ENCODE data around the gene ZNF616. TPM values are rescaled to one million over a fixed set of nuclear protein-coding genes. Genes with fewer than 3 reads are reported as not detected.
A peak's percentile ranks its signal among the peaks of the same experiment; 100 is the strongest.

ZNF616 gene
- total and polyA plus RNA-seq, 2 of the 8 experiments (the other 6 are each of a cell fraction or from before 2014, with no cell fraction given), result 5.7 to 40.5 TPM

DNA sequence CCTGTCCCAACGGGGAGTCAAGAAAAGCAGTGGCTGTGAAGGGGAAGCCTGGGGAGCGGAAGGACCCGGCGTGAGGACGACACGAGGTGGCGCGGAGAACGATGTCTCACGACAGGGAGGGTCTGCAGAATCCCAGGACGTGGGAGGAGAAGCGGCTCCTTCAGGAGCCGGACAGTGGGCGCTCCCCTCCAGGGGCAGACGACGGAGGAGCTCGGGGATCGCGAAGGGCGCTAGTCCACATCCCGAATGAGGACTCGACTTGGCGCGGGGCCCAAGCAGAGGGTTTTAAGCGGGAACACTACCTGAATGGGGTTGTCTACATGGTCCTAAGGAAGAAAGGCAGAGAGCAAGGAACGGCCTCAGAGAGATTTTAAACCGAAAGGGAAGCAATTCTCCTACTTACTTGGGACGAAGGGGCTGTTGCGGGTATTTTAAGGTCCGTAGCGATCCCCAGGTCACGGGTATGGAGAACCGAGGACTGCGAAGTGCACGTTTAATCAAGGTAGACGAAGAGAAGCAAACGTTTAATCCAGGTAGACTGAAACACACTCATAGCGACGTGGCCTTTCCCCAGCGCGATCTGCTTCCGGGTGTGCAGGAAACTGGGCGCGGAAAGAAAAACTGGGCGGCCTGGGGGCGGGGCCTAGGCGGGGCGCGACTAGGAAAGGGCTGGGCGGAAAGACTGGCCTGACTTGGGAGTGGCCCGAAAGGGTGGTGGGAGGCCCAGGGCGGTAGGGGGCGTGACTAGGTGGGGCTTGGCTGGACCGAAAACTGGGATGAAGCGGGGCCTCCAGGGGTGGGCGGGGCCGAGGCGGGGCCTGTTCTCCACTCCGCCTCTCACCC lies 44.3 kb downstream of the ZNF616 start, which contains the start of gene ZNF841:
ZNF841 (minus strand) TSS at position 594 of the 843 bp plus-strand sequence. CDS start 10,964 bp downstream, outside the sequence.
- ChIA-PET CTCF (ENCODE audit: partially characterized antibody) (no interaction called here), POLR2A (ENCODE audit: partially characterized antibody) (interaction anchor here (1.3 kb wide), 1 partner anchor 11 kb away, joined by 3 read pairs; no protein-coding TSS in a partner anchor)
- Histone ChIP-seq H4K91ac (replicated peaks; ENCODE audit: insufficient read length, low read length) (no peak within 1 kb of the TSS), H3K79me1 (ENCODE audit: low read depth, low read length) (peaks cover 3% of the 10 kb centered on the region), H2BK120ac (replicated peaks; ENCODE audit: low read depth, low read length) (no peak within 1 kb of the TSS), H3K4me3 (ENCODE audit: extremely low read depth in 1 of 4, insufficient read depth in 2 of 4, low read depth in 3 of 4, low read length in 4 of 4) (peak within 1 kb of the TSS; percentile 88 to 100 (median 97)), H2BK15ac (ENCODE audit: low read length) (no peak within 1 kb of the TSS), H3K27ac (ENCODE audit: low read depth, low read length) (no peak within 1 kb of the TSS), H3K14ac (ENCODE audit: insufficient read length) (no peak within 1 kb of the TSS), H2AK5ac (ENCODE audit: low read depth, low read length) (no peak within 1 kb of the TSS), H3K79me2 (ENCODE audit: control insufficient read depth in 1 of 2, insufficient read depth in 2 of 2, low read length in 2 of 2) (peaks cover 0 to 34% of the 10 kb centered on the region in 2 experiments; a peak in 2 of 4 replicates), H2BK20ac (ENCODE audit: low read length) (no peak within 1 kb of the TSS), H3K9me3 (ENCODE audit: insufficient read depth in 2 of 2, low read depth in 1 of 2, low read length in 1 of 2) (peaks cover 8 to 15% of the 10 kb centered on the region in 2 experiments), H4K8ac (ENCODE audit: extremely low read depth, insufficient read depth, low read length) (peak within 1 kb of the TSS; percentile 86), H3K9ac (replicated peaks in 1 of 4; ENCODE audit: extremely low read depth in 1 of 4, low read depth in 3 of 4, low read length in 3 of 4) (peak within 1 kb of the TSS; percentile 69 to 96 (median 78)), H4K20me1 (replicated peaks in 1 of 2; ENCODE audit: control insufficient read depth in 1 of 2, insufficient read depth in 2 of 2, low read length in 2 of 2) (peaks cover 0 to 3% of the 10 kb centered on the region in 2 experiments), H3K36me3 (ENCODE audit: control insufficient read depth in 2 of 4, insufficient read depth in 4 of 4, low read length in 3 of 4) (no peaks in the 10 kb centered on the region; a peak in 2 of 8 replicates), H3K56ac (replicated peaks; ENCODE audit: insufficient read length, low read depth, low read length) (no peak within 1 kb of the TSS), H3K27me3 (replicated peaks in 1 of 4; ENCODE audit: control insufficient read depth in 3 of 4, extremely low read depth in 1 of 4, insufficient read depth in 3 of 4, low read length in 3 of 4) (0 out of 7 replicates have a peak, but pooled peaks cover 0 to 2% (median 0%) of the 10 kb centered on the region in 4 experiments), H3K4me1 (replicated peaks in 1 of 4; ENCODE audit: control insufficient read depth in 3 of 4, insufficient read depth in 4 of 4, low read length in 3 of 4) (peaks cover 0 to 2% (median under 1%) of the 10 kb centered on the region in 4 experiments; a peak in 2 of 7 replicates), H2BK12ac (ENCODE audit: low read depth, low read length) (no peak within 1 kb of the TSS), H3K23ac (ENCODE audit: insufficient read length) (no peak within 1 kb of the TSS), H2BK5ac (ENCODE audit: low read depth, low read length) (no peak within 1 kb of the TSS), H4K5ac (ENCODE audit: insufficient read length, low read depth, low read length) (no peak within 1 kb of the TSS), H3K4me2 (ENCODE audit: insufficient read depth in 1 of 2, low read depth in 2 of 2, low read length in 2 of 2) (peak within 1 kb of the TSS; percentile 90 to 99), H3K23me2 (ENCODE audit: low read depth, low read length) (peaks cover 8% of the 10 kb centered on the region), H3K4ac (replicated peaks; ENCODE audit: insufficient read length, low read depth, low read length) (no peak within 1 kb of the TSS), H2AFZ (ENCODE audit: low read length) (peak within 1 kb of the TSS; percentile 79), H3K18ac (ENCODE audit: extremely low read depth, low read length) (0 out of 2 replicates have a peak within 1 kb of the TSS, but pooled peaks have one; percentile 9)
- 1% methylated on average over 47 of the region's 59 CpGs; no CpG with 5 or more reads in 1 of the 2 experiments for WGBS, 2 experiments (ENCODE audit: extremely low coverage in 1 of 2, insufficient coverage in 1 of 2, insufficient read length in 1 of 2, insufficient replicate concordance in 2 of 2, low coverage in 1 of 2, low lambda C conversion rate in 2 of 2, missing lambda C conversion rate in 1 of 2)
- DNase-seq (ENCODE audit: low read depth in 1 of 2, low spot score in 2 of 2) (peak; percentile 82 to 99), FAIRE-seq (peak; percentile 60)
- TF ChIP-seq TAF7 (optimal IDR thresholded peaks at IDR 0.05; ENCODE audit: borderline replicate concordance, low read depth, low read length) (peak; percentile 35), GABPA (IDR thresholded peaks at IDR 0.05; ENCODE audit: borderline replicate concordance, insufficient read depth, low read length) (no peak), SAP30 (IDR thresholded peaks at IDR 0.05; ENCODE audit: insufficient read depth, insufficient replicate concordance, low read length) (no peak), CHD2 (IDR thresholded peaks at IDR 0.05; ENCODE audit: low read length) (no peak), CTCF (IDR thresholded peaks at IDR 0.05; ENCODE audit: control extremely low read depth in 1 of 3, insufficient read depth in 1 of 3, low read depth in 1 of 3, low read length in 3 of 3) (peak in 2 of 3 experiments; percentile 5 to 15; a peak in 2 of 4 replicates), SP1 (IDR thresholded peaks at IDR 0.05; ENCODE audit: low read depth, low read length) (peak; percentile 89), TBP (IDR thresholded peaks at IDR 0.05; ENCODE audit: low read depth, low read length) (peak; percentile 47; the same call in 1 of the 2 replicates), POLR2A (IDR thresholded peaks at IDR 0.05; ENCODE audit: control extremely low read depth in 1 of 2, low read depth in 2 of 2, low read length in 2 of 2) (peak; percentile 64 to 77), PHF8 (conservative IDR thresholded peaks at IDR 0.05; ENCODE audit: low read depth, low read length) (peak; percentile 69)

Measured in H1 (cell line).